ENCODE measurements around the gene RAP1GAP.

DNA sequence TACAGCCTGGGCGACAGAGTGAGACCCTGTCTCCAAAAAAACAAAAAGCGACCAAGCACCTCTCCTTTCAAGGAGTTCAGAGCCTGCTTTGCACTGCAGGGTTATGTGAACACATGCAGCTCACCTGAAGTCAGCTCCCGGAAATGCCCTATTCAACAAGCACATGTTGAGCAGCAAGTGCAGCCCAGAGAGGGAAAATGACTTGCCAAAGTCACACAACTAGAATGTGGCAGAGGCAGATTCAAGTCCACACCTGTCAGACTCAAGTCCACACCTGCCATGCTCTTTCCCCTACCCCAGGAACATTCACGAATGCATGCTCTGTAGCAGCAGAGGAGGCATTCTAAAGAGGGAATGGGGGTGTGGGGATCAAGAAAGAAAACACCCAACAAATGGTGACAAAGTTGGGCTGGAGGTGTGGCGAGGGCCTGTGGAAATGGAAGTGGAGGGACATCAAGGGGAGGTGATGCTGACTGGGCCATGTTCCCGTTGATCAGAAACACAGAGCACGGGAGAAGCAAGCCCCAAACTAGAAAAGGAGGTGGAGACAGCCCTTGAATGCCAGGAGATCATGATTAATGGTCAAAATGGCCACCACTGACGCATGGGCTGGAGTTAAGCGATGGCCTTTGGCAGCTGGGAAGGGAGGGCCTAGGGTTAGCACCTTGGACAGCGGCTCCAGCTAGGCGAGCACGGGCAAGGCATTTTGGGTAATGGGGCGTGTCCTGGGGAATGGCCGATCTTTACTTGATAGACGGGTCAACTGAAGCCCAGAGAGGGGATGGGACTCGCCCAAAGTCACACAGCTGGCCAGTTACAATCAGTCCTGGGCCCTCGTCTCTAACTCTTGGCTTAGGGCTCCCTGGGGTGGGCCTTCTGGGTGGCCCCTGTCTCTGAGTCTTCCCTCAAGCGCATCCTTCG is 21.5 kb downstream of the RAP1GAP start:
- TF ChIP-seq, protein P1, sequence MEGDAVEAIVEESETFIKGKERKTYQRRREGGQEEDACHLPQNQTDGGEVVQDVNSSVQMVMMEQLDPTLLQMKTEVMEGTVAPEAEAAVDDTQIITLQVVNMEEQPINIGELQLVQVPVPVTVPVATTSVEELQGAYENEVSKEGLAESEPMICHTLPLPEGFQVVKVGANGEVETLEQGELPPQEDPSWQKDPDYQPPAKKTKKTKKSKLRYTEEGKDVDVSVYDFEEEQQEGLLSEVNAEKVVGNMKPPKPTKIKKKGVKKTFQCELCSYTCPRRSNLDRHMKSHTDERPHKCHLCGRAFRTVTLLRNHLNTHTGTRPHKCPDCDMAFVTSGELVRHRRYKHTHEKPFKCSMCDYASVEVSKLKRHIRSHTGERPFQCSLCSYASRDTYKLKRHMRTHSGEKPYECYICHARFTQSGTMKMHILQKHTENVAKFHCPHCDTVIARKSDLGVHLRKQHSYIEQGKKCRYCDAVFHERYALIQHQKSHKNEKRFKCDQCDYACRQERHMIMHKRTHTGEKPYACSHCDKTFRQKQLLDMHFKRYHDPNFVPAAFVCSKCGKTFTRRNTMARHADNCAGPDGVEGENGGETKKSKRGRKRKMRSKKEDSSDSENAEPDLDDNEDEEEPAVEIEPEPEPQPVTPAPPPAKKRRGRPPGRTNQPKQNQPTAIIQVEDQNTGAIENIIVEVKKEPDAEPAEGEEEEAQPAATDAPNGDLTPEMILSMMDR (IDR thresholded peaks at IDR 0.05) = no peak
- no peak for TF ChIP-seq POLR2A (IDR thresholded peaks at IDR 0.05)
